GM23338 (cell line): ENCODE results near the gene ZNF350.
"Not testable (repeated sequence)": the region's sequence is repeated elsewhere in the genome, so short reads cannot be mapped to it uniquely, and the experiment has no call there.

Experiments used
- EZH2 ChIP-seq: fragments of 200-600 bp; sonication (generic); IDR thresholded peaks from one replicate; pipeline ENCODE4 v1.8.0; 2017; ENCODE audit warnings: antibody characterized with exemption, mild to moderate bottlenecking, low read depth; ENCODE audit not compliant: unreplicated experiment
- EZH2phosphoT487 ChIP-seq: fragments of 200-600 bp; sonication (generic); IDR thresholded peaks from one replicate; pipeline ENCODE4 v1.8.1; 2018; ENCODE audit warnings: antibody characterized with exemption; ENCODE audit not compliant: unreplicated experiment
- JUNB ChIP-seq: IDR thresholded peaks from one replicate; pipeline ENCODE4 v1.6.1; 2016; ENCODE audit warnings: antibody characterized with exemption; ENCODE audit not compliant: unreplicated experiment
- NANOG ChIP-seq: IDR thresholded peaks from 2 replicates; pipeline ENCODE4 v1.6.1; 2016; ENCODE audit warnings: antibody characterized with exemption, borderline replicate concordance
- POLR2AphosphoS5 ChIP-seq: IDR thresholded peaks from 2 replicates; pipeline ENCODE4 v1.6.1; 2016; ENCODE audit warnings: antibody characterized with exemption, low read depth
- STAT1 ChIP-seq: IDR thresholded peaks from one replicate; pipeline ENCODE4 v1.6.1; 2016; ENCODE audit warnings: antibody characterized with exemption; ENCODE audit not compliant: unreplicated experiment
- TF ChIP-seq, protein P1 (sequence below), 2 experiments: fragments of 200-600 bp in 1 of 2; sonication (generic) in 1 of 2; conservative IDR thresholded peaks; 2 replicates each; pipeline versions ENCODE4 v1.5.1 to v1.6.1; 2016 to 2017; ENCODE audit warnings: antibody characterized with exemption in 2 of 2, low read depth in 2 of 2, mild to moderate bottlenecking in 2 of 2, moderate library complexity in 1 of 2
- TF ChIP-seq, protein P2 (sequence below): IDR thresholded peaks from one replicate; pipeline ENCODE4 v1.6.1; 2018; ENCODE audit warnings: antibody characterized with exemption; ENCODE audit not compliant: unreplicated experiment
- TF ChIP-seq, protein P3 (sequence below): fragments of 250-450 bp; sonication (Bioruptor Pico); IDR thresholded peaks from 2 replicates; pipeline ENCODE4 v1.5.0; 2020; ENCODE audit warnings: mild to moderate bottlenecking, moderate library complexity

GRCh38 chr19:51980926-51981325 is 5.7 kb downstream of the ZNF350 start:
- TF ChIP-seq, protein P1, sequence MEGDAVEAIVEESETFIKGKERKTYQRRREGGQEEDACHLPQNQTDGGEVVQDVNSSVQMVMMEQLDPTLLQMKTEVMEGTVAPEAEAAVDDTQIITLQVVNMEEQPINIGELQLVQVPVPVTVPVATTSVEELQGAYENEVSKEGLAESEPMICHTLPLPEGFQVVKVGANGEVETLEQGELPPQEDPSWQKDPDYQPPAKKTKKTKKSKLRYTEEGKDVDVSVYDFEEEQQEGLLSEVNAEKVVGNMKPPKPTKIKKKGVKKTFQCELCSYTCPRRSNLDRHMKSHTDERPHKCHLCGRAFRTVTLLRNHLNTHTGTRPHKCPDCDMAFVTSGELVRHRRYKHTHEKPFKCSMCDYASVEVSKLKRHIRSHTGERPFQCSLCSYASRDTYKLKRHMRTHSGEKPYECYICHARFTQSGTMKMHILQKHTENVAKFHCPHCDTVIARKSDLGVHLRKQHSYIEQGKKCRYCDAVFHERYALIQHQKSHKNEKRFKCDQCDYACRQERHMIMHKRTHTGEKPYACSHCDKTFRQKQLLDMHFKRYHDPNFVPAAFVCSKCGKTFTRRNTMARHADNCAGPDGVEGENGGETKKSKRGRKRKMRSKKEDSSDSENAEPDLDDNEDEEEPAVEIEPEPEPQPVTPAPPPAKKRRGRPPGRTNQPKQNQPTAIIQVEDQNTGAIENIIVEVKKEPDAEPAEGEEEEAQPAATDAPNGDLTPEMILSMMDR (conservative IDR thresholded peaks at IDR 0.05; ENCODE audit: low read depth in 2 of 2) = not testable (repeated sequence)
- not testable (repeated sequence) for TF ChIP-seq POLR2AphosphoS5, STAT1, EZH2, JUNB, NANOG, EZH2phosphoT487
- TF ChIP-seq, protein P2, sequence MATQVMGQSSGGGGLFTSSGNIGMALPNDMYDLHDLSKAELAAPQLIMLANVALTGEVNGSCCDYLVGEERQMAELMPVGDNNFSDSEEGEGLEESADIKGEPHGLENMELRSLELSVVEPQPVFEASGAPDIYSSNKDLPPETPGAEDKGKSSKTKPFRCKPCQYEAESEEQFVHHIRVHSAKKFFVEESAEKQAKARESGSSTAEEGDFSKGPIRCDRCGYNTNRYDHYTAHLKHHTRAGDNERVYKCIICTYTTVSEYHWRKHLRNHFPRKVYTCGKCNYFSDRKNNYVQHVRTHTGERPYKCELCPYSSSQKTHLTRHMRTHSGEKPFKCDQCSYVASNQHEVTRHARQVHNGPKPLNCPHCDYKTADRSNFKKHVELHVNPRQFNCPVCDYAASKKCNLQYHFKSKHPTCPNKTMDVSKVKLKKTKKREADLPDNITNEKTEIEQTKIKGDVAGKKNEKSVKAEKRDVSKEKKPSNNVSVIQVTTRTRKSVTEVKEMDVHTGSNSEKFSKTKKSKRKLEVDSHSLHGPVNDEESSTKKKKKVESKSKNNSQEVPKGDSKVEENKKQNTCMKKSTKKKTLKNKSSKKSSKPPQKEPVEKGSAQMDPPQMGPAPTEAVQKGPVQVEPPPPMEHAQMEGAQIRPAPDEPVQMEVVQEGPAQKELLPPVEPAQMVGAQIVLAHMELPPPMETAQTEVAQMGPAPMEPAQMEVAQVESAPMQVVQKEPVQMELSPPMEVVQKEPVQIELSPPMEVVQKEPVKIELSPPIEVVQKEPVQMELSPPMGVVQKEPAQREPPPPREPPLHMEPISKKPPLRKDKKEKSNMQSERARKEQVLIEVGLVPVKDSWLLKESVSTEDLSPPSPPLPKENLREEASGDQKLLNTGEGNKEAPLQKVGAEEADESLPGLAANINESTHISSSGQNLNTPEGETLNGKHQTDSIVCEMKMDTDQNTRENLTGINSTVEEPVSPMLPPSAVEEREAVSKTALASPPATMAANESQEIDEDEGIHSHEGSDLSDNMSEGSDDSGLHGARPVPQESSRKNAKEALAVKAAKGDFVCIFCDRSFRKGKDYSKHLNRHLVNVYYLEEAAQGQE = not testable (repeated sequence)
- TF ChIP-seq, protein P3, sequence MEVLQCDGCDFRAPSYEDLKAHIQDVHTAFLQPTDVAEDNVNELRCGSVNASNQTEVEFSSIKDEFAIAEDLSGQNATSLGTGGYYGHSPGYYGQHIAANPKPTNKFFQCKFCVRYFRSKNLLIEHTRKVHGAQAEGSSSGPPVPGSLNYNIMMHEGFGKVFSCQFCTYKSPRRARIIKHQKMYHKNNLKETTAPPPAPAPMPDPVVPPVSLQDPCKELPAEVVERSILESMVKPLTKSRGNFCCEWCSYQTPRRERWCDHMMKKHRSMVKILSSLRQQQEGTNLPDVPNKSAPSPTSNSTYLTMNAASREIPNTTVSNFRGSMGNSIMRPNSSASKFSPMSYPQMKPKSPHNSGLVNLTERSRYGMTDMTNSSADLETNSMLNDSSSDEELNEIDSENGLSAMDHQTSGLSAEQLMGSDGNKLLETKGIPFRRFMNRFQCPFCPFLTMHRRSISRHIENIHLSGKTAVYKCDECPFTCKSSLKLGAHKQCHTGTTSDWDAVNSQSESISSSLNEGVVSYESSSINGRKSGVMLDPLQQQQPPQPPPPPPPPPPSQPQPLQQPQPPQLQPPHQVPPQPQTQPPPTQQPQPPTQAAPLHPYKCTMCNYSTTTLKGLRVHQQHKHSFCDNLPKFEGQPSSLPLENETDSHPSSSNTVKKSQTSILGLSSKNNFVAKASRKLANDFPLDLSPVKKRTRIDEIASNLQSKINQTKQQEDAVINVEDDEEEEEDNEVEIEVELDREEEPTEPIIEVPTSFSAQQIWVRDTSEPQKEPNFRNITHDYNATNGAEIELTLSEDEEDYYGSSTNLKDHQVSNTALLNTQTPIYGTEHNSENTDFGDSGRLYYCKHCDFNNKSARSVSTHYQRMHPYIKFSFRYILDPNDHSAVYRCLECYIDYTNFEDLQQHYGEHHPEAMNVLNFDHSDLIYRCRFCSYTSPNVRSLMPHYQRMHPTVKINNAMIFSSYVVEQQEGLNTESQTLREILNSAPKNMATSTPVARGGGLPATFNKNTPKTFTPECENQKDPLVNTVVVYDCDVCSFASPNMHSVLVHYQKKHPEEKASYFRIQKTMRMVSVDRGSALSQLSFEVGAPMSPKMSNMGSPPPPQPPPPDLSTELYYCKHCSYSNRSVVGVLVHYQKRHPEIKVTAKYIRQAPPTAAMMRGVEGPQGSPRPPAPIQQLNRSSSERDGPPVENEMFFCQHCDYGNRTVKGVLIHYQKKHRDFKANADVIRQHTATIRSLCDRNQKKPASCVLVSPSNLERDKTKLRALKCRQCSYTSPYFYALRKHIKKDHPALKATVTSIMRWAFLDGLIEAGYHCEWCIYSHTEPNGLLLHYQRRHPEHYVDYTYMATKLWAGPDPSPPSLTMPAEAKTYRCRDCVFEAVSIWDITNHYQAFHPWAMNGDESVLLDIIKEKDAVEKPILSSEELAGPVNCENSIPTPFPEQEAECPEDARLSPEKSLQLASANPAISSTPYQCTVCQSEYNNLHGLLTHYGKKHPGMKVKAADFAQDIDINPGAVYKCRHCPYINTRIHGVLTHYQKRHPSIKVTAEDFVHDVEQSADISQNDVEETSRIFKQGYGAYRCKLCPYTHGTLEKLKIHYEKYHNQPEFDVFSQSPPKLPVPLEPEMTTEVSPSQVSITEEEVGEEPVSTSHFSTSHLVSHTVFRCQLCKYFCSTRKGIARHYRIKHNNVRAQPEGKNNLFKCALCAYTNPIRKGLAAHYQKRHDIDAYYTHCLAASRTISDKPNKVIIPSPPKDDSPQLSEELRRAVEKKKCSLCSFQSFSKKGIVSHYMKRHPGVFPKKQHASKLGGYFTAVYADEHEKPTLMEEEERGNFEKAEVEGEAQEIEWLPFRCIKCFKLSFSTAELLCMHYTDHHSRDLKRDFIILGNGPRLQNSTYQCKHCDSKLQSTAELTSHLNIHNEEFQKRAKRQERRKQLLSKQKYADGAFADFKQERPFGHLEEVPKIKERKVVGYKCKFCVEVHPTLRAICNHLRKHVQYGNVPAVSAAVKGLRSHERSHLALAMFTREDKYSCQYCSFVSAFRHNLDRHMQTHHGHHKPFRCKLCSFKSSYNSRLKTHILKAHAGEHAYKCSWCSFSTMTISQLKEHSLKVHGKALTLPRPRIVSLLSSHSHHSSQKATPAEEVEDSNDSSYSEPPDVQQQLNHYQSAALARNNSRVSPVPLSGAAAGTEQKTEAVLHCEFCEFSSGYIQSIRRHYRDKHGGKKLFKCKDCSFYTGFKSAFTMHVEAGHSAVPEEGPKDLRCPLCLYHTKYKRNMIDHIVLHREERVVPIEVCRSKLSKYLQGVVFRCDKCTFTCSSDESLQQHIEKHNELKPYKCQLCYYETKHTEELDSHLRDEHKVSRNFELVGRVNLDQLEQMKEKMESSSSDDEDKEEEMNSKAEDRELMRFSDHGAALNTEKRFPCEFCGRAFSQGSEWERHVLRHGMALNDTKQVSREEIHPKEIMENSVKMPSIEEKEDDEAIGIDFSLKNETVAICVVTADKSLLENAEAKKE (CRISPR knock-in tag) = not testable (repeated sequence)
